Measurements from ENCODE around the gene TMBIM4. TPM values are rescaled to one million over a fixed set of nuclear protein-coding genes. Genes with fewer than 3 reads are reported as not detected.

Gene TMBIM4
- total and polyA plus RNA-seq, 3 donors from 2014 or later, result 175 to 462 (median 205) TPM

- WGBS, 2 donors, result 60 to 74% methylated on average over 4 of the region's 4 CpGs
- H3K27me3 ChIP-seq, result no peaks in the 10 kb centered on the region
- no peaks in the 10 kb centered on the region for H3K36me3 ChIP-seq (ENCODE audit: low read depth, missing control alignments)
- no peak overlapping the region for H3K27ac ChIP-seq
- no peak for DNase-seq
- H3K9me3 ChIP-seq, result no peaks in the 10 kb centered on the region
- TF ChIP-seq, protein P1, sequence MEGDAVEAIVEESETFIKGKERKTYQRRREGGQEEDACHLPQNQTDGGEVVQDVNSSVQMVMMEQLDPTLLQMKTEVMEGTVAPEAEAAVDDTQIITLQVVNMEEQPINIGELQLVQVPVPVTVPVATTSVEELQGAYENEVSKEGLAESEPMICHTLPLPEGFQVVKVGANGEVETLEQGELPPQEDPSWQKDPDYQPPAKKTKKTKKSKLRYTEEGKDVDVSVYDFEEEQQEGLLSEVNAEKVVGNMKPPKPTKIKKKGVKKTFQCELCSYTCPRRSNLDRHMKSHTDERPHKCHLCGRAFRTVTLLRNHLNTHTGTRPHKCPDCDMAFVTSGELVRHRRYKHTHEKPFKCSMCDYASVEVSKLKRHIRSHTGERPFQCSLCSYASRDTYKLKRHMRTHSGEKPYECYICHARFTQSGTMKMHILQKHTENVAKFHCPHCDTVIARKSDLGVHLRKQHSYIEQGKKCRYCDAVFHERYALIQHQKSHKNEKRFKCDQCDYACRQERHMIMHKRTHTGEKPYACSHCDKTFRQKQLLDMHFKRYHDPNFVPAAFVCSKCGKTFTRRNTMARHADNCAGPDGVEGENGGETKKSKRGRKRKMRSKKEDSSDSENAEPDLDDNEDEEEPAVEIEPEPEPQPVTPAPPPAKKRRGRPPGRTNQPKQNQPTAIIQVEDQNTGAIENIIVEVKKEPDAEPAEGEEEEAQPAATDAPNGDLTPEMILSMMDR (IDR thresholded peaks at IDR 0.05), result no peak
- TF ChIP-seq POLR2A (IDR thresholded peaks at IDR 0.05), result no peak
- H3K4me3 ChIP-seq, result no peak overlapping the region
- no peaks in the 10 kb centered on the region for H3K4me1 ChIP-seq
- intact Hi-C loops (cut with DNase I; ENCODE audit: low total_unique reads), result no loop called here
Observed at GRCh38 chr12:66163289-66163688, 6.5 kb downstream of the TMBIM4 start.

- 58 to 62% methylated on average over 2 of the region's 2 CpGs for WGBS, 2 donors
- Histone ChIP-seq H3K4me3 (no peak overlapping the region), H3K4me1 (no peaks in the 10 kb centered on the region), H3K27me3 (no peaks in the 10 kb centered on the region), H3K27ac (no peak overlapping the region), H3K9me3 (no peaks in the 10 kb centered on the region), H3K36me3 (ENCODE audit: low read depth, missing control alignments) (no peaks in the 10 kb centered on the region)
- no peak for DNase-seq
- TF ChIP-seq, protein P1 (IDR thresholded peaks at IDR 0.05), result no peak
- TF ChIP-seq POLR2A (IDR thresholded peaks at IDR 0.05), result no peak
- intact Hi-C loops (cut with DNase I; ENCODE audit: low total_unique reads), result no loop called here
Observed at GRCh38 chr12:66162701-66163100, 7.1 kb downstream of the TMBIM4 start.

DNA sequence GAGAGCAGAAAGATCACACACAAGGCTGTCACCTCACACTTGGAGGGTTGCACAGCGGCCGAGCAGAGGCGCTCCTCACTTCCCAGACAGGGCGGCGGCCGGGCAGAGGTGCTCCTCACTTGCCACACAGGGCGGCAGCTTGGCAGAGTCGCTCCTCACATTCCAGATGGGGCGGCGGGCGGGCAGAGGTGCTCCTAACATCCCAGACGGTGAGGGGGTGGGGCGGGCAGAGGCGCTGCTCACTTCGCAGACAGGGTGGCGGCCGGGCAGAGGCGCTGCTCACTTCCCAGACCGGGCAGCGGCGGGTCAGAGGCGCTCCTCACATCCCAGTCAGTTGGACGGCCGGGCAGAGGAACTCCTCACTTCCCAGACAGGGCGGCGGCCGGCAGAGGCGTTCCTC, 9.1 kb downstream of the TMBIM4 start:
- WGBS, 2 donors, result 52 to 79% methylated on average over 27 to 28 of the region's 28 CpGs
- DNase-seq, result no peak
- H3K4me1 ChIP-seq, result no peaks in the 10 kb centered on the region
- no peaks in the 10 kb centered on the region for H3K36me3 ChIP-seq (ENCODE audit: low read depth, missing control alignments)
- H3K27me3 ChIP-seq, result no peaks in the 10 kb centered on the region
- H3K9me3 ChIP-seq, result no peaks in the 10 kb centered on the region
- no peak overlapping the region for H3K27ac ChIP-seq
- H3K4me3 ChIP-seq, result peak overlapping the region in 1 of 2 donors; percentile 18
- intact Hi-C loops (cut with DNase I; ENCODE audit: low total_unique reads), result no loop called here
- no peak for TF ChIP-seq POLR2A (IDR thresholded peaks at IDR 0.05)
- TF ChIP-seq, protein P1 (IDR thresholded peaks at IDR 0.05), result no peak

- H3K9me3 ChIP-seq, result no peaks in the 10 kb centered on the region
- H3K27ac ChIP-seq, result no peak overlapping the region
- TF ChIP-seq, protein P1 (IDR thresholded peaks at IDR 0.05), result no peak
- no peak for TF ChIP-seq POLR2A (IDR thresholded peaks at IDR 0.05)
- intact Hi-C loops (cut with DNase I; ENCODE audit: low total_unique reads), result no loop called here
- H3K4me3 ChIP-seq, result no peak overlapping the region
- H3K4me1 ChIP-seq, result no peaks in the 10 kb centered on the region
- no peak for DNase-seq
- H3K36me3 ChIP-seq (ENCODE audit: low read depth, missing control alignments), result no peaks in the 10 kb centered on the region
- H3K27me3 ChIP-seq, result no peaks in the 10 kb centered on the region
Observed at GRCh38 chr12:66159123-66159522, 10.7 kb downstream of the TMBIM4 start.

GRCh38 chr12:66156654-66157053, 13.1 kb downstream of the TMBIM4 start:
- H3K4me3 ChIP-seq, result no peak overlapping the region
- no peaks in the 10 kb centered on the region for H3K27me3 ChIP-seq
- TF ChIP-seq, protein P1 (IDR thresholded peaks at IDR 0.05), result no peak
- TF ChIP-seq POLR2A (IDR thresholded peaks at IDR 0.05), result no peak
- H3K4me1 ChIP-seq, result no peaks in the 10 kb centered on the region
- no peak overlapping the region for H3K27ac ChIP-seq
- no peaks in the 10 kb centered on the region for H3K9me3 ChIP-seq
- no peaks in the 10 kb centered on the region for H3K36me3 ChIP-seq (ENCODE audit: low read depth, missing control alignments)
- DNase-seq, result no peak
- intact Hi-C loops (cut with DNase I; ENCODE audit: low total_unique reads), result no loop called here
- WGBS, 2 donors, result 95 to 96% methylated on average over 2 of the region's 2 CpGs

Data from testis (tissue), 3 donors.